Measurements from ENCODE around the gene NDUFB7.
"Not testable (repeated sequence)": the region's sequence is repeated elsewhere in the genome, so short reads cannot be mapped to it uniquely, and the experiment has no call there.

The NDUFB7 gene

DNA sequence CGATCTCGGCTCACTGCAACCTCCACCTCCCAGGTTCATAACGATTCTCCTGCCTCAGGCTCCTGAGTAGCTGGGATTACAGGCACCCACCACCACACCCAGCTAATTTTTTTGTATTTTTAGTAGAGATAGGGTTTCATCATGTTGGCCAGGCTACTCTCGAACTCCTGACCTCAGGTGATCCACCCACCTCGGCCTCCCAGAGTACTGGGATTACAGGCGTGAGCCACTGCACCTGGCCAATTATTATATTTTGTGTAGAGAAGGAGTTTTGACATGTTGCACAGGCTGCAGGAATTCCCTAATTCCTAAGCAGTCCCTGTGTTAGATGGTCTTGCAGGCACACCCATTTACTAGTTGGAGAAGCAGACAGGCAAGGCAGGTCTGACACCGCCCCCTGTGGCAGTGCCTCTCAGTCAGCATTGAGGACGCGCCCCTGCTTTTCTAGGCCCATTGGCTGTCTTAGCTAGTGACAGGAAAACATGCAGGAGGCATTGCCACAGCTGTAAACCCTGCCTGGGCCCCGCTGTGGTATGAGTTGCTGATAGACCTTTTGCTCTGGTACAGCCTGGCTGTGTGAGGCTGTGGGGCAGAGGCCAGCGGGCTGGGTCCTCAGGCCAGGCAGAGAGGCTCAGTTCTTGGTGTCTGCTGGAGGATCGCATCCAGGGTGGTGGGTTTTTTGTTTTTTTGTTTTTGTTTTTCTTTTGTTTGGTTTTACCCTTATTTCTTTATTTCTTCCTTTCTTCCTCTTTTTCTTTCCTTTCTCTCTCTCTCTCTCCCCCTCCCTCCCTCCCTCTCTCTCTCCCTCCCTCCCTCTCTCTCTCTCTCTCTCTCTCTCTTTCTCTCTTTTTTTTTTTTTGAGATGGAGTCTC lies 20.5 kb downstream of the NDUFB7 start:
- WGBS, result 73% methylated on average over 11 of the region's 12 CpGs
- not testable (repeated sequence) for H3K4me1 ChIP-seq (ENCODE audit: insufficient read depth, low read length); H3K27me3 ChIP-seq (ENCODE audit: insufficient read depth, low read length); H3K9ac ChIP-seq (ENCODE audit: low read depth, low read length); H3K9me3 ChIP-seq (ENCODE audit: insufficient read depth, low read depth, low read length); H3K4me3 ChIP-seq (ENCODE audit: low read length); H3K27ac ChIP-seq (ENCODE audit: low read depth, low read length)
- peaks cover 11% of the 10 kb centered on the region for H3K36me3 ChIP-seq (ENCODE audit: insufficient read depth, low read length)

DNA sequence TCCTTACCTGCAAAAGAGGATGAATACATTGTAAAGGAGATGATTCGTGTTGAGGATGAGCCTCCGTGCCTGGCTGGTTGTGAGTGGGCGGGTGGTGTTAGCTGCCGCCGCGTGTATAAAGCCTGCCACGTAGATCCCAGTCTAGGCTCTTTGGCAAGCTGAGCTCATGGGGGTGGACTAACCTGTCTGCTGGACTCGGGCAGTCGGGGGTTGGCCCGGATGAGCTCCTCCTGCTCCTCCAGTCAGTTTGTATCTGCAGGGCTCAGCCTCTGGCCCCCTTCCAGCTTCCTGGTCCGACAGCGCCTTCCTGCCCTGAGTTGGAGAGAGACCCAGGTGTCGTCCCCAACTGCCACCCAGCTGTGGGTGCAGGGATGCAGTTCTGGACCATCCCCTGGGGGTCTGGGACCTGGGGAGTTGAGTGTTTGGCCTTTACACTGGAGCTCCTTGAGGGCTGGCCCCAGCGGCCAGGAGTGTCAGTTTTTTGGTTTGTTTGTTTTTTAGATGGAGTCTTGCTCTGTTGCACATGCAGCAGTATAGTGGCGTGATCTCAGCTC lies 21.6 kb downstream of the NDUFB7 start:
- H3K9me3 ChIP-seq (ENCODE audit: insufficient read depth, low read depth, low read length), result no peaks in the 10 kb centered on the region
- no peak overlapping the region for H3K9ac ChIP-seq (ENCODE audit: low read depth, low read length)
- peaks cover 11% of the 10 kb centered on the region for H3K36me3 ChIP-seq (ENCODE audit: insufficient read depth, low read length)
- H3K4me1 ChIP-seq (ENCODE audit: insufficient read depth, low read length), result peaks cover 3% of the 10 kb centered on the region; the same call in 1 of the 2 replicates
- no peak overlapping the region for H3K4me3 ChIP-seq (ENCODE audit: low read length)
- 89% methylated on average over 15 of the region's 15 CpGs for WGBS
- H3K27me3 ChIP-seq (ENCODE audit: insufficient read depth, low read length), result no peaks in the 10 kb centered on the region
- no peak overlapping the region for H3K27ac ChIP-seq (ENCODE audit: low read depth, low read length)

DNA sequence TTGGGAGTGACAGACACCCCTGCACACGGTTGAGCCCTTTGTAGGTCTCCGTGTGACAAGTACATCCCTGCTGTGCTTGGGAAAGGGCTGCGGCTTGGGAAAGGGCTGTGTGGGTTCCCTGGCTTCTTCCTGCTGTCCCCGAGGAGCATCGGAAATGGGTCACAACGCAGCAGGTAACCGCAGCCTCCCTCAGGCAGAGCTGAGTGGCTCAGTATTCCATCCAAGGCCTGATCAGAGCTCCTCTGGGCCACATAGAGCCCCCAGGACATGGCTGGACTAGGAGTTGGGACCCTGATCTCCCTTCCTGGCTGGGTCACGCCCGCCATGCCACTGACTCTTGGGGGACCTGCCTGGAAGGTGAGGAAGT lies 26.2 kb downstream of the NDUFB7 start:
- WGBS, result 89% methylated on average over 9 of the region's 9 CpGs

DNA sequence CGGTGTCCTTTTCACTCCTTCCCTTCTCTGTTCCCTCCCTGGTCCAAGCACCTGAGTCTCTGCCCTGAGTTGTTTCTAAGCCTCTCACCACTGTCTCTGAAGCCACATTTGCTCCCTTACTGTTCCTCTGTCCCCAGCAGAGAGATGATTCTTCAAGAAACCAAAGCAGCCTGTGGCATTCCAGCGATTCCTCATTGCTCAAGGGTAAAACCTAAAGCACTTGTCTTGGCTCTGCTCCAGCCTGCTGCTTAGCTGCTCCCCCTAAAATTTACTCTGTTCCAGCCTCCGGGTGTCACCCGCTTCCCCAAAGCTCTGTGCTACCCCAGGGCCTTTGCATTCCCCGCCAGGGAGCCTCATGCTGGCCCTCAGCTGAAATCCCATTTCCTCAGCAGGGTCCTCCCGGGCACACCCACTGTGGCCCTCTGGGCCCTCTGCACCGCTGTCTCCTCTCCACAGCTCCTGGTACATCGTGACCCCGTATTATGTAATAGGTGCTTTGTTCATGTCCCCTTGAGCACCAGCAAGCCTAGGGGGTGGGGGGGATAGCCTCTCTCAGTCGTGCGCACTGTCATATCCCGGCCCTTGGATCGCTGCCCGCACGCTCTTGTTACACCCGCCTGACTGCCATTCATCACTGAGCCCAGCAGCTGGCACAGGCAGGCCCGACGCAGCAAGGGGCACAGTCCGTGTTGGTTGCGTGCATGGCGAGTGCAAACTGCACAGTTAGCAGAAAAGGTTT lies 26.7 kb downstream of the NDUFB7 start:
- Histone ChIP-seq H3K4me1 (ENCODE audit: insufficient read depth, low read length) (no peaks in the 10 kb centered on the region; the same call in 1 of the 2 replicates), H3K36me3 (ENCODE audit: insufficient read depth, low read length) (peaks cover 11% of the 10 kb centered on the region), H3K9ac (ENCODE audit: low read depth, low read length) (no peak overlapping the region), H3K27me3 (ENCODE audit: insufficient read depth, low read length) (no peaks in the 10 kb centered on the region), H3K9me3 (ENCODE audit: insufficient read depth, low read depth, low read length) (no peaks in the 10 kb centered on the region), H3K4me3 (ENCODE audit: low read length) (no peak overlapping the region), H3K27ac (ENCODE audit: low read depth, low read length) (no peak overlapping the region)
- WGBS, result 94% methylated on average over 21 of the region's 21 CpGs

More for the DNA sequence above, 26.2 kb downstream of the NDUFB7 start:
- Histone ChIP-seq H3K9ac (ENCODE audit: low read depth, low read length) (no peak overlapping the region), H3K4me1 (ENCODE audit: insufficient read depth, low read length) (no peaks in the 10 kb centered on the region; the same call in 1 of the 2 replicates), H3K36me3 (ENCODE audit: insufficient read depth, low read length) (peaks cover 11% of the 10 kb centered on the region), H3K4me3 (ENCODE audit: low read length) (no peak overlapping the region), H3K27me3 (ENCODE audit: insufficient read depth, low read length) (no peaks in the 10 kb centered on the region), H3K27ac (ENCODE audit: low read depth, low read length) (no peak overlapping the region), H3K9me3 (ENCODE audit: insufficient read depth, low read depth, low read length) (no peaks in the 10 kb centered on the region)

DNA sequence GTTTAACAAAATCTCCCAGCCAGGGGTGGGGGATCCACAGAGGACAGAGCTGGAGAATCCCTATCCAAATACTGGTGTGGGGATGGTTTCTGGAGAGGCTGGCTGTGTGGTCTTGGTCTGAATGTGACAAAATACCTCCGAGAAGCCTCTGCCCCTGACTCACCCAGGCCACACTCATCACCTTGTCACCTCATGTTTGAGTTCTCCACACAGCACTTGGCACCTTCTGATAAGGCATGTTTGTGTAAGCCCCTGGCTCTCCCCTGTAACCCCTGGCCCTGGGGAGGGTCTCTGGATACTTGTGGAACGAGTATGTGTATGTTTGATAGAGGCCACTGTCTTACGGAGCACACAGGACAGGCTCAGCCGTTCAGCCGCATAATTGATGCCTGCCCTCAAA lies 27.8 kb downstream of the NDUFB7 start:
- H3K4me1 ChIP-seq (ENCODE audit: insufficient read depth, low read length), result no peaks in the 10 kb centered on the region; the same call in 1 of the 2 replicates
- no peaks in the 10 kb centered on the region for H3K27me3 ChIP-seq (ENCODE audit: insufficient read depth, low read length)
- H3K27ac ChIP-seq (ENCODE audit: low read depth, low read length), result no peak overlapping the region
- H3K4me3 ChIP-seq (ENCODE audit: low read length), result no peak overlapping the region
- 89% methylated on average over 5 of the region's 5 CpGs for WGBS
- H3K9ac ChIP-seq (ENCODE audit: low read depth, low read length), result no peak overlapping the region
- H3K9me3 ChIP-seq (ENCODE audit: insufficient read depth, low read depth, low read length), result no peaks in the 10 kb centered on the region
- H3K36me3 ChIP-seq (ENCODE audit: insufficient read depth, low read length), result peaks cover 5% of the 10 kb centered on the region; the same call in 1 of the 2 replicates

DNA sequence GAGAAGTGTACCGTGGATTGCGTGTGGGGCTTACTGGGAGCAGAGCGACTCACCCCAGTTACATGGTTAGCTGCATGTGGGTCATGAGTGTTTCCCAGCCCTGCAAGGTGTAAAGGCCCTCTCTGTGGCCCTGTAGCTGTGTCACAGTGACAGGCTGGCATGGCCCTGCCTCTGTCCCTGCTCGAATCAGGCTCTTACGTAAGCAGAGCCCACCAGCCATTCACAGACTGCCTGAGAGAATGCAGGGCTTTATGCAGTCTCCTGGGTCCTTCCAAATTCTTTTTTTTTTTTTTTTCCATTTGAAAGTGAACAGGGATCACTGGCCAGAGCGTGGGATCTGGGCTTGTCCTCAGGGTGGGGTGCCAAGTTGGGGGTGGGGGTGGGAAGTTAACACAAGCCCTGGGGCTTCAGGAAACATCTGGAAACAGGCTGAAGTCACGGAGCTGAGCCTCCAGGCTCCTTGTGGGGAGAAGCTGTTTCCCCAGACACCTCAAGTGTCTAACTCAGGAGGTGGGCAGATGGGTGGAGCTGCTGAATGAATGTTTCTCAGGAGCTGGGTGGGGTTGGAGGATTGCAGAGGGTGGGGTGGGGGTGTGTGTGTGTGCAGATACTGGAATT lies 29.0 kb downstream of the NDUFB7 start:
- no peak overlapping the region for H3K4me3 ChIP-seq (ENCODE audit: low read length)
- WGBS, result 63% methylated on average over 7 of the region's 7 CpGs
- no peaks in the 10 kb centered on the region for H3K27me3 ChIP-seq (ENCODE audit: insufficient read depth, low read length)
- H3K27ac ChIP-seq (ENCODE audit: low read depth, low read length), result peak overlapping the region; percentile 1; the same call in 1 of the 2 replicates
- no peaks in the 10 kb centered on the region for H3K36me3 ChIP-seq (ENCODE audit: insufficient read depth, low read length)
- no peaks in the 10 kb centered on the region; the same call in 1 of the 2 replicates for H3K4me1 ChIP-seq (ENCODE audit: insufficient read depth, low read length)
- H3K9me3 ChIP-seq (ENCODE audit: insufficient read depth, low read depth, low read length), result no peaks in the 10 kb centered on the region
- H3K9ac ChIP-seq (ENCODE audit: low read depth, low read length), result no peak overlapping the region

DNA sequence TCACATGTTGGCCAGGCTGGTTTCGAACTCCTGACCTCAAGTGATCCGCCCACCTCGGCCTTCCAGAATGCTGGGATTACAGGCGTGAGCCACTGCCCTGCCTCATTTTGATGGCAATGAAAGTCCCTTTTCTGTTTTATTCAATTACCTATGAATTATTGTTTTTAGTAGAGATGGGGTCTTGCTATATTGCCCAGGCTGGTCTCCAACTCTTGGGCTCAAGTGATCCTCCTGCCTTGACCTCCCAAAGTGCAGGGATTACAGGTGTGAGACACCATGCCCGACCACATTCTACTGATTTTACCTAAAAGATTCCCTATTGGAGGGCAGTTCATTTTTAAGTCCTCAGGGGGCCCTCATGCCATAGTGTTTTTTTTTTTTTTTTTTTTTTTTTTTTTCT lies 29.9 kb downstream of the NDUFB7 start:
- H3K9me3 ChIP-seq (ENCODE audit: insufficient read depth, low read depth, low read length); H3K27me3 ChIP-seq (ENCODE audit: insufficient read depth, low read length); H3K4me3 ChIP-seq (ENCODE audit: low read length); H3K36me3 ChIP-seq (ENCODE audit: insufficient read depth, low read length); H3K4me1 ChIP-seq (ENCODE audit: insufficient read depth, low read length); H3K27ac ChIP-seq (ENCODE audit: low read depth, low read length); H3K9ac ChIP-seq (ENCODE audit: low read depth, low read length): not testable (repeated sequence)
- 96% methylated on average over 5 of the region's 5 CpGs for WGBS

DNA sequence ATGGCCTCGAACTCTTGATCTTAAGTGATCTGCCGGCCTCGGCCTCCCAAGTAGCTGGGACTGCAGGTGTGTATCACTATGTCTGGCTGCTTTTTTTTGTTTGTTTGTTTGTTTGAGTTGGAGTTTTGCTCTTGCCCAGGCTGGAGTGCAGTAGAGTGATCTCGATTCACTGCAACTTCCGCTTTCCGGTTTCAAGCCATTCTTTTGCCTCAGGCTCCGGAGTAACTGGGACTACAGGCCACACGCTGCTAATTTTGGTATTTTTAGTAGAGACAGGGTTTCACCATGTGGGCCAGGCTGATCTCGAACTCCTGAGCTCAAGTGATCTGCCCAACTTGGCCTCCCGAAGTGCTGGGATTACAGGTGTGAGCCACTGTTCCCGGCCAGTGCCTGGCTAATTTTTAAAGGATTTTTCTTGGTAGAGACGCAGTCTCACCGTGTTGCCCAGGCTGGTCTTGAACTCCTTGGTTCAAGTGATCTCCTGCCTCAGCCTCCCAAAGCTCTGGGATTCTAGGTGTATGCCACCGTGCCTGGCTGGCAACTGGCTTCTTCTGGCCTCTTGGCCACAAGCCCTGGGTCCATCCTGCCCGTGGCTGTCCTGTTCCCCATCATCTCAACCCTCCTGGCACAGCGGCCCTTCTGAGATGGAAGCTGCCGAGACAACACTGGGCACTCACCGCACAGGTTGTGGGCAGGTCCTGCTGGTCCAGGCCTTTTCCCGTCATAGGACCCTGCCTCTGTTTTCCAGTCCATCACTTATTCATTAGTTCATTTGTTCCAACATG lies 30.9 kb downstream of the NDUFB7 start:
- H3K27me3 ChIP-seq (ENCODE audit: insufficient read depth, low read length), result no peaks in the 10 kb centered on the region
- no peak overlapping the region for H3K4me3 ChIP-seq (ENCODE audit: low read length)
- no peaks in the 10 kb centered on the region for H3K9me3 ChIP-seq (ENCODE audit: insufficient read depth, low read depth, low read length)
- H3K36me3 ChIP-seq (ENCODE audit: insufficient read depth, low read length), result no peaks in the 10 kb centered on the region
- H3K27ac ChIP-seq (ENCODE audit: low read depth, low read length), result no peak overlapping the region
- H3K9ac ChIP-seq (ENCODE audit: low read depth, low read length), result no peak overlapping the region
- WGBS, result 94% methylated on average over 19 of the region's 19 CpGs
- H3K4me1 ChIP-seq (ENCODE audit: insufficient read depth, low read length), result peaks cover 7% of the 10 kb centered on the region

DNA sequence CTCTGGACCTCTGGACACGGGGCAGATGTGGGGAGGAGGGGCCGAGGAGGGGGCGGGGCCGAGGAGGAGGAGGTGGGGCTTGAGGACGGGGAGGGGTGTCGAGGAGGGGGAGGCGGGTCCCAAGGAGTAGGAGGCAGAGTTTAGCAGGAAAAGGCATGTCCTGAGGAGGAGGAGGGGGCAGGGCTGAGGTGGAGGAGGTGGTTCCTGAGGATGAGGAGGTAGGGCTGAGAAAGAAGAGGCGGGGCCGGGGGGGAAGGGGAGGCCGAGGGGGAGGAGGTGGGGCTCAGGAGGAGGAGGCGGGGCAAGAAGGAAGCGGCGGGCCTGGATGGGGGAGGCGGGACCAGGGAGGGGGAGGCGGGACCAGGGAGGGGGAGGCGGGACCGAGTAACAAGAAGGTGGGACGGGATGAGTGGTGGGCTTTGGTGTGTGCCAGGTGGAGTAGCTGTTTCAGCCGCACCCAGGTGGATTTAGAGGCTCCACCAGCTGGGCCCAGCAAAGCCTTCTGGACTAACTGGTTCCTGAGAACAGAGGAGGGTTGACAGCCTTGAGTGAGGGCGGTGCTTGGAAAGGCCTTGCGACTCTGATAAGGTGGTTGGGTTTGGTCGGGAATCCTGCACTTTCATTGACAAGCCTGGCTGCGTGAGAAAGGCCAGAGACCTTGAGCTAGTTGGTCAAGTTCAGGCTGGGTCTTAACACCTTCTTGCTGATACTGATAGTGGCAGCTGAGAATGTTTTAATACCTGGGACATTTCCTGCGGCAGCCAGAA lies 34.8 kb downstream of the NDUFB7 start:
- H3K4me1 ChIP-seq (ENCODE audit: insufficient read depth, low read length), result peaks cover 7% of the 10 kb centered on the region
- H3K4me3 ChIP-seq (ENCODE audit: low read length), result peak overlapping the region; percentile 25; the same call in 1 of the 2 replicates
- 13% methylated on average over 24 of the region's 24 CpGs for WGBS
- H3K9me3 ChIP-seq (ENCODE audit: insufficient read depth, low read depth, low read length), result no peaks in the 10 kb centered on the region
- H3K9ac ChIP-seq (ENCODE audit: low read depth, low read length), result no peak overlapping the region
- H3K27me3 ChIP-seq (ENCODE audit: insufficient read depth, low read length), result no peaks in the 10 kb centered on the region
- no peak overlapping the region for H3K27ac ChIP-seq (ENCODE audit: low read depth, low read length)
- no peaks in the 10 kb centered on the region for H3K36me3 ChIP-seq (ENCODE audit: insufficient read depth, low read length)

DNA sequence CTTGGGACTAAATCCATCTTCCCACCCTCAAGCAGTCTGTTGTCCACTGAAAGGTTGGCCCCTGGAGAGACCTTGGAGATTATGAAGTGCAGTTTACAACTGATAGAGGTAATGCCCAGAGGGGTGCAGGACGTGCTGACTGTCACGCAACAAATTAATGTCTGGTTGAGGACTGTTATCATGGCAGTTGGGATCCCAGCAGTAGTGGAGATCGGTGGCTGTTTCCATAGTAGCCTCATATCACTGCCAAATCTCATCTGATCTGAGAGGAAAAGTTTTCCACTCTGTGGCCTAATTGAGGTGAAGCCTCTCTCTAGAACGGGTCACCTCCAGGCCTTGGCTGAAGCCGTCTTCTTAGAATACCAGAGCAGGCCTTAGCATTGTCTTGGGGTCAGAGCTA lies 38.4 kb downstream of the NDUFB7 start:
- no peaks in the 10 kb centered on the region for H3K9me3 ChIP-seq (ENCODE audit: insufficient read depth, low read depth, low read length)
- WGBS, result 95% methylated on average over 5 of the region's 5 CpGs
- no peak overlapping the region for H3K9ac ChIP-seq (ENCODE audit: low read depth, low read length)
- no peak overlapping the region for H3K27ac ChIP-seq (ENCODE audit: low read depth, low read length)
- no peak overlapping the region for H3K4me3 ChIP-seq (ENCODE audit: low read length)
- H3K36me3 ChIP-seq (ENCODE audit: insufficient read depth, low read length), result no peaks in the 10 kb centered on the region
- no peaks in the 10 kb centered on the region for H3K27me3 ChIP-seq (ENCODE audit: insufficient read depth, low read length)
- H3K4me1 ChIP-seq (ENCODE audit: insufficient read depth, low read length), result peaks cover 11% of the 10 kb centered on the region
